GM18861 (cell line): ENCODE data around the gene HTR3E.
"Not testable (repeated sequence)": the region's sequence is repeated elsewhere in the genome, so short reads cannot be mapped to it uniquely, and the experiment has no call there.

Experiments
- ATAC-seq: cut with Tn5 transposase; IDR thresholded peaks from one replicate; pipeline ENCODE4 v1.9.1; 2021; ENCODE audit not compliant: unreplicated experiment

Gene HTR3E

GRCh38 chr3:184099806-184100686 lies 3.2 kb downstream of the HTR3E start:
- ATAC-seq, result no peak

GRCh38 chr3:184110316-184110725 lies 13.5 kb downstream of the HTR3E start:
- ATAC-seq, result no peak

DNA sequence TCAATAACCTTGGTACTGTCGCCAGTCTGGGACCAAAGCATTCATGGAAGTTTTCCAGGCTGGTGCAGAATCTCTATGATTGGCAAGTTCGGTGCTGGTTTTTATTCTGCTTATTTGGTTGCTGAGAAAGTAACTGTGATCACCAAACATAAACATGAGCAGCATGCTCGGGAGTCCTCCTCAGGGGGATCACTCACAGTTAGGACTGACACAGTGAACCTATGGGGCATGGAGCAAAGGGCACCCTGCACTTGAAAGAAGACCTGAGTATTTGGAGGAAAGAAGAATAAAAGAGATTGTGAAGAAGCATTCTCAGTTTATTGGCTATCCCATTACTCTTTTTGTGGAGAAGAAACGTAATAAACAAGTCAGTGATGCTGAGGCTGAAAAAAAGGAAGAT lies 19.2 kb downstream of the HTR3E start:
- ATAC-seq, result no peak

- ATAC-seq, result no peak
These were observed 20.8 kb downstream of the HTR3E start for GRCh38 chr3:184117636-184118035.

DNA sequence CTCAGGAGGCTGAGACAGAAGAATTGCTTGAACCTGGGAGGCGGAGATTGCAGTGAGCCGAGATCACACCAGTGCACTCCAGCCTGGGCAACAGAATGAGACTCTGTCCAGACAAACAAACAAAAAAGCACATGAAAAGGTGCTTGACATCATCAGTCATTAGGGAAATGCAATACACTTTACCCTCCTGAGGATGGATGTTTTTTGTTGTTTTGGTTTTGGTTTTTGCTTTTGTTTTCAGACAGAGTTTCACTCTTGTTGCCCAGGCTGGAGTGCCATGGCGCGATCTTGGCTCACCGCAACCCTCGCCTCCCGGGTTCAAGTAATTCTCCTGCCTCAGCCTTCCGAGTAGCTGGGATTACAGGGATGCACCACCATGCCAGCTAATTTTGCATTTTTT lies 24.2 kb downstream of the HTR3E start:
- ATAC-seq, result not testable (repeated sequence)

GRCh38 chr3:184126006-184126405 lies 29.1 kb downstream of the HTR3E start:
- no peak for ATAC-seq

GRCh38 chr3:184129012-184129411 lies 32.1 kb downstream of the HTR3E start:
- no peak for ATAC-seq

DNA sequence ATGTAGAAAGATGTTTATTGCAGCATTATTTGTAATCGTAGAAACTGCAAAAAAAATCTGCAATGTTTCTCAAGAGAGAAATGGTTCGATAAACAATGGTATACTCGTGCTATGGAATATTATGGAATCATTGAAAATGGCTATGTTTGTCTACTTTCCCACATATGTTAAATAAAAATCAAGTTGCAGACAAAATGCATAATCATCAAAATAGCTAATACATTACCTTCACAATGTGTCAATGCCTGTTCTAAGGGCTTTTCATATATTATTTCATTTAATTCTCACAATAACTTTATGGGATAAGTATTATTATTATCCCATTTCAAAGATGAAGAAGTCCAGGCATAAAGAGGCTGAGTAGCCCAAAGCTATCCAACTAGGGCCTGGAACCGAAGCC lies 36.1 kb downstream of the HTR3E start:
- ATAC-seq, result no peak

- peak; percentile 29 for ATAC-seq
These were observed 37.2 kb downstream of the HTR3E start for GRCh38 chr3:184133840-184134745.

GRCh38 chr3:184134746-184135148 lies 37.9 kb downstream of the HTR3E start:
- no peak for ATAC-seq

- peak; percentile 92 for ATAC-seq
These were observed 38.5 kb downstream of the HTR3E start, which contains the start of gene EIF2B5 for GRCh38 chr3:184135149-184135910. Gene EIF2B5 (plus strand): TSS chr3:184135358. CDS start chr3:184135386, 28 bp downstream.

DNA sequence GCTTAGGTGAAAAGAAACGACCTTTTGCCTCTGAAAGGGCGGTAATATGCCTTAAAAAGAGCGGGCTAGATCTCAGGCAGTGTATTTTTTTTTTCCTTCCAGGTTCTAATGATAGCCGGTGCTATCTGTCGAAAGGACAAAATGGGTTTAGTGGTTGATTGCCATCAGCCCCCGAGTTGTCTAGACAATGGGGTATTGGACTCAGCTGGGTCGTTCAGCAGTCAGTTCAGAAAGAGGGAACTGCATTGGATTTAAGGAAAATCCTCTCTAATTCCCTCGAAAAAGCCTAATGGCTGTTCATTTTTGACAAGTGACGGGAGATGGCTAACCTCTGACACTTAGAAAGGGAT lies 39.0 kb downstream of the HTR3E start:
- ATAC-seq, result no peak

- ATAC-seq, result no peak
These were observed 43.6 kb downstream of the HTR3E start for GRCh38 chr3:184140436-184140835.

DNA sequence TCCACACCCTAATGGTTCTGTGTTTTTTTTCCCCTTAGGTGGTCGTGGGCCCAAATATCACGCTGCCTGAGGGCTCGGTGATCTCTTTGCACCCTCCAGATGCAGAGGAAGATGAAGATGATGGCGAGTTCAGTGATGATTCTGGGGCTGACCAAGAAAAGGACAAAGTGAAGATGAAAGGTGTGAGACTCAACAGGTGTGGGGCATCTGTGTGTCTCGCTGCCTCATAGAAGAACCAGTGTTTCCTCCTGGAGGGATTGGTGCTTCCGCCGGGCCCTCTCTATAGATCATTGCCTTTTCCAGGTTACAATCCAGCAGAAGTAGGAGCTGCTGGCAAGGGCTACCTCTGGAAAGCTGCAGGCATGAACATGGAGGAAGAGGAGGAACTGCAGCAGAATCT lies 45.3 kb downstream of the HTR3E start:
- ATAC-seq, result no peak

DNA sequence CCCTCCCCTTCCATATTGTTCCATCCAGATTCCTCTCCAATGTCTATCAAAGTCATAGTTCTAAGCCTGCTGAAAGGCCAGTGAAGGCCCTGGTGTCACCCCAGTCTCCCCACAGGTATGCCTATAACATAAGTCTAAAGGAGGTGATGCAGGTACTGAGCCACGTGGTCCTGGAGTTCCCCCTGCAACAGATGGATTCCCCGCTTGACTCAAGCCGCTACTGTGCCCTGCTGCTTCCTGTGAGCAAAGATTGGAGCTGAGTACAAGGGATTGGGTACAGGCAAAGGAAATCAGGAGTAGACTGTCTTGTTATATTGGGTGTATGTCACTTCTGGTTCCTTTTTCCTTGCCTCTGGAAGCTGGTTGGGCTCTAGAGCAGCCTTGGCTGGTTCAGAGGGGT lies 46.5 kb downstream of the HTR3E start:
- no peak for ATAC-seq

DNA sequence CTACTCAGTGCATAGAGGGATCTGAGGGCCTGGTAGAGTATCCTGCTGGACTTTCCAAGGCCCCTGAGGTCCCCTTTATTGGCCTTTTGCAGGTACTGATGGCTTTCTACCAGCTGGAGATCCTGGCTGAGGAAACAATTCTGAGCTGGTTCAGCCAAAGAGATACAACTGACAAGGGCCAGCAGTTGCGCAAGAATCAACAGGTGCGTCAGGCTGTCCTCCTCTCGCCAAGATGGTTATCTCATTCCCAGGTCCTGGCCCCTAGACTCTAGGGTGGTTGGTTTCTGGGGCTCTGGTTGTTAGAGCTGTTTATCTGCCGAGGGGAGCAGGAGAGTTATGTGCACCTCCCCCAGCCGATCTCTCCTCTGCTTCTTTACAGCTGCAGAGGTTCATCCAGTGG lies 47.6 kb downstream of the HTR3E start:
- ATAC-seq, result no peak

- ATAC-seq, result no peak
These were observed 48.3 kb downstream of the HTR3E start for GRCh38 chr3:184145111-184145524.

DNA sequence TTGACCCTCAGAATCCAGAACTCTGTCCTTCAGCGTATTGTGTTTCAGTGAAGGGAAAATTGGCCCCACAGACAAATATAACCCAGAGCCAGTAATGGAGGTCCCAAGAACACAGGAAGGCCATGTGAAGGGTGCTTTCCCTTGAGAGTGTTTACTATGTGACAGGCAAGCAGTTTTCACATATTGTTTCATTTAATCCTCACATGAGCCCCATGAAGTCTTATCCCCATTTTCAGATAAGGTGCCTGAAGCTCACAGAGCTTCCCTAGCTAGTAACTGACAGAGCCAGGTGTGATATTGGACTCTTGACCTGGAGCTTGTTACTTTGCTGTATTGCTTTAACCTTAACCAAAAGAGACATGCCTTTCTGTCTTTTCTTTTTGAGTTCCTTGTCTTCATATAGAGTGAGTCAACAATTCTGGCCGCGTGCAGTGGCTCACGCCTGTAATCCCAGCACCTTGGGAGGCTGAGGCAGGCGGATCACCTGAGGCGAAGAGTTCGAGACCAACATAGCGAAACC lies 48.9 kb downstream of the HTR3E start:
- ATAC-seq, result no peak

DNA sequence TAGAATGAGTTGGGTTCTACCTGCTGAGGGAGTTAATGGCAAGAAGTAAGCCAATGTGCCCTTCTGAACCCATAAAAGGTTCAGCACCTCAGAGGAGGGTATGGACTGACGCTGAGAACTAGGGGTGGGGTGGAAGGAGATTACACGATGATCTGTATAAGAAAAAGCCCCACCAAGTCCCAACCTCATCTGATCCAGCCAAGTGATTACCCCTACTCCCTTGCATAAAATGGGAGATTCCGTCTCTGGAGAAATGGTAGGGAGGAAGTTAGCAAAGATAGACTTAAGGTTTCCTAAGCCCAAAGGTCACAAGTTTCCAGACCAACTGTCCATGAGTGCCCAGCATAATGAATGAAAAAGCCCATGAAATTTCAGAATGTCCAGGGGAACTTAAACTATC lies 51.2 kb downstream of the HTR3E start:
- no peak for ATAC-seq

GRCh38 chr3:184149123-184149522 lies 52.3 kb downstream of the HTR3E start:
- ATAC-seq, result no peak

- not testable (repeated sequence) for ATAC-seq
These were observed 52.9 kb downstream of the HTR3E start for GRCh38 chr3:184149770-184150169.
